Heart left ventricle (tissue), 16 donors: ENCODE results near the gene NXPE2. TPM values are rescaled to one million over a fixed set of nuclear protein-coding genes. Genes with fewer than 3 reads are reported as not detected.

Experiments used
- ATAC-seq, 4 donors: fragments of 200-7000 bp; cut with Tn5 transposase; one replicate each; pipeline ENCODE4 v1.9.1; 2020 to 2022; ENCODE audit warnings: moderate library complexity in 4 of 4, mild to moderate bottlenecking in 3 of 4, moderate number of reproducible peaks in 1 of 4
- DNase-seq, 5 donors: peaks; one replicate each; pipeline ENCODE4 v3.0.0-alpha.2; 2020
- H3K27ac ChIP-seq, 12 donors: fragments of 200-600 bp; sonication (generic) in 4 of 12; one replicate each; pipeline versions ENCODE4 v1.5.0 to v1.8.0; 2016 to 2022; ENCODE audit warnings: mild to moderate bottlenecking in 2 of 12
- H3K27me3 ChIP-seq, 9 donors: fragments of 200-600 bp; sonication (generic) in 2 of 9; one replicate each; pipeline versions ENCODE4 v1.5.1 to v1.8.0; 2016 to 2022; ENCODE audit warnings: mild to moderate bottlenecking in 3 of 9
- H3K36me3 ChIP-seq, 9 donors: fragments of 200-600 bp; sonication (generic) in 2 of 9; one replicate each; pipeline versions ENCODE4 v1.5.0 to v1.8.0; 2018 to 2022; ENCODE audit warnings: mild to moderate bottlenecking in 2 of 9
- H3K4me1 ChIP-seq, 12 donors: fragments of 200-600 bp; sonication (generic) in 4 of 12; one replicate each; pipeline versions ENCODE4 v1.5.0 to v1.8.0; 2016 to 2022; ENCODE audit warnings: mild to moderate bottlenecking in 3 of 12
- H3K4me3 ChIP-seq, 12 donors: fragments of 200-600 bp; sonication (generic) in 4 of 12; one replicate each; pipeline versions ENCODE4 v1.5.0 to v1.8.0; 2017 to 2022; ENCODE audit warnings: mild to moderate bottlenecking in 9 of 12, moderate library complexity in 4 of 12
- H3K9me3 ChIP-seq, 12 donors: fragments of 200-600 bp; sonication (generic) in 4 of 12; one replicate each; pipeline versions ENCODE4 v1.5.0 to v1.8.0; 2016 to 2022; ENCODE audit warnings: mild to moderate bottlenecking in 1 of 12
- CTCF ChIP-seq, 12 donors: fragments of 200-600 bp; sonication (generic) in 4 of 12; IDR thresholded peaks; one replicate each; pipeline versions ENCODE4 v1.5.0 to v1.8.0; 2018 to 2022; ENCODE audit warnings: antibody characterized with exemption in 12 of 12, mild to moderate bottlenecking in 5 of 12
- POLR2A ChIP-seq, 2 donors: fragments of 450-650 bp; IDR thresholded peaks; one replicate each; pipeline ENCODE4 v1.6.1; 2017; ENCODE audit warnings: antibody characterized with exemption in 2 of 2, mild to moderate bottlenecking in 2 of 2, moderate library complexity in 2 of 2
- WGBS, 4 donors: extraction: QIAGEN DNeasy Blood & Tissue Kit in 2 of 4; methylation state at CpG; one replicate each; pipeline versions ENCODE4 v1.1.5 to v1.1.7; 2013 to 2018; 5-methylcytosine and 5-hydroxymethylcytosine counted together
- intact Hi-C, 10 donors: fragments of 100-400 bp; cut with DNase I; formaldehyde crosslinking; loops; one replicate each; pipeline versions ENCODE4 v1.11.1 to v1.14.2; 2022
- polyA plus RNA-seq, 2 donors: library from polyadenylated mRNA; stranded (reverse); fragments of 200-250 nt; gene quantifications; one replicate each; pipeline ENCODE4 v1.2.3, GENCODE V29; 2013
- total RNA-seq, 9 donors: library from RNA; depleted of rRNA in 2 of 9; stranded (reverse); fragments of >200 nt in 2 of 9; fragmentation: NEBNext Ultra II Directional in 3 of 9; extraction: Animal tissue kit (Norgen Biotek cat#: 25700) in 3 of 9; gene quantifications; one replicate each; pipeline versions ENCODE4 v1.1.0 to v1.2.4, GENCODE V29; 2016 to 2023
- donor health status: ischemic (EF 13 %, LVEDD 7.1; RV severe dilation, severe dysfunction).
- donor health status: healthy with polysubstance abuse.
- donor health status: DM: no; HTN: yes; CAD: no.
- donor health status: DM: no; HTN: no; CAD: no.
- donor health status: ischemic (EF 25% LVEDD 6.9; RV normal size, moderate dysfunction).
- donor health status: ischemic (EF 25% LVEDD 5.7; RV mildly dilated, moderate dysfunction).
- donor health status: healthy.
- donor health status: DM: yes; HTN: yes; CAD: no.
- donor health status: ischemic (EF 35%, LVEDD 5.7; RV mildly dilated, moderate dysfunction).
- donor health status: nonischemic (EF 11% LVEDD 7.7; RV severe dilation, severe dysfunction).
- donor health status: DM: yes; HTN: yes; CAD: no.
- donor health status: PGD.
- donor health status: ischemic (EF 29% LVEDD 5.4; RV normal size, mild dysfunction).
- donor health status: nonischemic (EF 23%, LVEDD 6.1; RV moderate dilation, normal function).

NXPE2 gene
- total and polyA plus RNA-seq, 11 donors: 0.03 to 0.32 (median 0.15) TPM; not detected in 6

GRCh38 chr11:114685097-114685496 lies 6.8 kb downstream of the NXPE2 start:
- Histone ChIP-seq H3K4me3 (no peak overlapping the region), H3K9me3 (peaks cover 0 to 11% (median 0%) of the 10 kb centered on the region in 12 donors), H3K36me3 (no peaks in the 10 kb centered on the region), H3K27ac (no peak overlapping the region), H3K27me3 (no peaks in the 10 kb centered on the region), H3K4me1 (no peaks in the 10 kb centered on the region)
- WGBS, 4 donors: 91 to 97% (median 96%) methylated on average over 1 of the region's 1 CpG
- no peak for DNase-seq
- no peak for ATAC-seq
- TF ChIP-seq POLR2A (IDR thresholded peaks at IDR 0.05) (no peak), CTCF (IDR thresholded peaks at IDR 0.05) (no peak)
- intact Hi-C loops: no loop called here

GRCh38 chr11:114705280-114706024 lies 27.1 kb downstream of the NXPE2 start:
- Histone ChIP-seq H3K9me3 (peaks cover 0 to 2% (median 0%) of the 10 kb centered on the region in 12 donors), H3K36me3 (no peaks in the 10 kb centered on the region), H3K27ac (peak overlapping the region in 2 of 12 donors; percentile 11 to 52), H3K27me3 (no peaks in the 10 kb centered on the region), H3K4me1 (peaks cover 0 to 6% (median 0%) of the 10 kb centered on the region in 12 donors), H3K4me3 (no peak overlapping the region)
- WGBS, 4 donors: 22 to 55% (median 32%) methylated on average over 4 of the region's 4 CpGs
- DNase-seq: peak in 3 of 5 donors; percentile 9 to 47 (median 18)
- TF ChIP-seq CTCF (IDR thresholded peaks at IDR 0.05) (no peak), POLR2A (IDR thresholded peaks at IDR 0.05) (no peak)
- intact Hi-C loops: no loop called here
- ATAC-seq: peak in 3 of 4 donors; percentile 64 to 90 (median 78)

- whole genome bisulfite sequencing, 4 donors: 80 to 90% (median 85%) methylated on average over 1 of the region's 1 CpG
Observed at GRCh38 chr11:114709960-114710359, 31.6 kb downstream of the NXPE2 start.

More at GRCh38 chr11:114709960-114710359, 31.6 kb downstream of the NXPE2 start:
- Histone ChIP-seq H3K9me3 (peaks cover 0 to 19% (median 0%) of the 10 kb centered on the region in 12 donors), H3K4me3 (no peak overlapping the region), H3K36me3 (no peaks in the 10 kb centered on the region), H3K4me1 (peaks cover 0 to 5% (median 0%) of the 10 kb centered on the region in 12 donors), H3K27me3 (no peaks in the 10 kb centered on the region), H3K27ac (no peak overlapping the region)
- ATAC-seq (no peak), DNase-seq (no peak)
- no peak for TF ChIP-seq CTCF (IDR thresholded peaks at IDR 0.05)
- TF ChIP-seq POLR2A (IDR thresholded peaks at IDR 0.05): no peak
- intact Hi-C loops: no loop called here
